ENCODE measurements around the gene ARHGAP24. TPM values are rescaled to one million over a fixed set of nuclear protein-coding genes. Genes with fewer than 3 reads are reported as not detected.

ARHGAP24 gene
- total RNA-seq, 2 donors from 2014 or later, result 4.2 to 5.2 TPM

GRCh38 chr4:85603437-85604336, 128.7 kb downstream of the ARHGAP24 start:
- Histone ChIP-seq H3K9ac (ENCODE audit: low read depth in 2 of 2, low read length in 2 of 2) (no peak overlapping the region), H3K4me1 (no peaks in the 10 kb centered on the region), H3K27me3 (no peaks in the 10 kb centered on the region), H3K4me3 (no peak overlapping the region), H3K9me3 (no peaks in the 10 kb centered on the region), H3K27ac (no peak overlapping the region), H3K36me3 (no peaks in the 10 kb centered on the region)
- TF ChIP-seq, protein P1, sequence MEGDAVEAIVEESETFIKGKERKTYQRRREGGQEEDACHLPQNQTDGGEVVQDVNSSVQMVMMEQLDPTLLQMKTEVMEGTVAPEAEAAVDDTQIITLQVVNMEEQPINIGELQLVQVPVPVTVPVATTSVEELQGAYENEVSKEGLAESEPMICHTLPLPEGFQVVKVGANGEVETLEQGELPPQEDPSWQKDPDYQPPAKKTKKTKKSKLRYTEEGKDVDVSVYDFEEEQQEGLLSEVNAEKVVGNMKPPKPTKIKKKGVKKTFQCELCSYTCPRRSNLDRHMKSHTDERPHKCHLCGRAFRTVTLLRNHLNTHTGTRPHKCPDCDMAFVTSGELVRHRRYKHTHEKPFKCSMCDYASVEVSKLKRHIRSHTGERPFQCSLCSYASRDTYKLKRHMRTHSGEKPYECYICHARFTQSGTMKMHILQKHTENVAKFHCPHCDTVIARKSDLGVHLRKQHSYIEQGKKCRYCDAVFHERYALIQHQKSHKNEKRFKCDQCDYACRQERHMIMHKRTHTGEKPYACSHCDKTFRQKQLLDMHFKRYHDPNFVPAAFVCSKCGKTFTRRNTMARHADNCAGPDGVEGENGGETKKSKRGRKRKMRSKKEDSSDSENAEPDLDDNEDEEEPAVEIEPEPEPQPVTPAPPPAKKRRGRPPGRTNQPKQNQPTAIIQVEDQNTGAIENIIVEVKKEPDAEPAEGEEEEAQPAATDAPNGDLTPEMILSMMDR (IDR thresholded peaks at IDR 0.05), result no peak
- no peak for DNase-seq
- intact Hi-C loops (cut with DNase I), result no loop called here

DNA sequence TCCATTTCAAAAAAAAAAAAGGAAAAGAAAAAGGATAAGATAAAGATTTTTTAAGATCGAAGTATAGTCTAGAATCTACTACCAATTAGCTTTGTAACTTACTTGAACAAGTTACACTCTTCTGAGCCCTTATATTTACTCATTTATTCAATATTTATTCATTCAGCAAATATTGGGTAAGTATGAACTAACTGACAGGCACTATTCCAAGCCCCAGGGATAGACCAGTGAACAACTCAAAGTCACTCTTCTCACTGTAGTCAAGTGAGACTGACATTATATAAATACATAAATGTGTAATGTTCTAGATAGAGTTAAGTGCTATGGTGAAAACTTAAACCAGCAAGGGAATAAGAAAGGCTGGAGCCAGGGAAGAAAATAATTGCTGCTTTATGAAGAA, 131.6 kb downstream of the ARHGAP24 start:
- no peak for DNase-seq
- Histone ChIP-seq H3K9me3 (no peaks in the 10 kb centered on the region), H3K27me3 (no peaks in the 10 kb centered on the region), H3K4me3 (no peak overlapping the region), H3K9ac (ENCODE audit: low read depth in 2 of 2, low read length in 2 of 2) (no peak overlapping the region), H3K27ac (no peak overlapping the region), H3K4me1 (no peaks in the 10 kb centered on the region), H3K36me3 (no peaks in the 10 kb centered on the region)
- intact Hi-C loops (cut with DNase I), result no loop called here
- TF ChIP-seq, protein P1 (IDR thresholded peaks at IDR 0.05), result no peak

GRCh38 chr4:85607624-85608023, 132.7 kb downstream of the ARHGAP24 start:
- H3K9ac ChIP-seq (ENCODE audit: low read depth in 2 of 2, low read length in 2 of 2), result no peak overlapping the region
- peak; percentile 70 for DNase-seq
- intact Hi-C loops (cut with DNase I), result no loop called here
- H3K4me1 ChIP-seq, result no peaks in the 10 kb centered on the region
- H3K27ac ChIP-seq, result no peak overlapping the region
- H3K27me3 ChIP-seq, result no peaks in the 10 kb centered on the region
- H3K36me3 ChIP-seq, result no peaks in the 10 kb centered on the region
- H3K9me3 ChIP-seq, result no peaks in the 10 kb centered on the region
- TF ChIP-seq, protein P1 (IDR thresholded peaks at IDR 0.05), result no peak
- no peak overlapping the region for H3K4me3 ChIP-seq

- DNase-seq, result no peak
- TF ChIP-seq, protein P1 (IDR thresholded peaks at IDR 0.05), result no peak
- Histone ChIP-seq H3K9me3 (no peaks in the 10 kb centered on the region), H3K4me3 (no peak overlapping the region), H3K9ac (ENCODE audit: low read depth in 2 of 2, low read length in 2 of 2) (no peak overlapping the region), H3K27ac (no peak overlapping the region), H3K4me1 (no peaks in the 10 kb centered on the region), H3K36me3 (no peaks in the 10 kb centered on the region), H3K27me3 (no peaks in the 10 kb centered on the region)
- intact Hi-C loops (cut with DNase I), result no loop called here
Measured at GRCh38 chr4:85610450-85610849, 135.5 kb downstream of the ARHGAP24 start.

- Histone ChIP-seq H3K4me3 (no peak overlapping the region), H3K9me3 (no peaks in the 10 kb centered on the region), H3K9ac (ENCODE audit: low read depth in 2 of 2, low read length in 2 of 2) (no peak overlapping the region), H3K36me3 (no peaks in the 10 kb centered on the region), H3K27ac (no peak overlapping the region), H3K27me3 (no peaks in the 10 kb centered on the region), H3K4me1 (no peaks in the 10 kb centered on the region)
- no peak for DNase-seq
- intact Hi-C loops (cut with DNase I), result no loop called here
- TF ChIP-seq, protein P1 (IDR thresholded peaks at IDR 0.05), result no peak
Measured at GRCh38 chr4:85611661-85612060, 136.7 kb downstream of the ARHGAP24 start.

All from colonic mucosa (tissue), 4 donors.